Lower leg skin (tissue), 4 donors: ENCODE results near the gene COG2. TPM values are rescaled to one million over a fixed set of nuclear protein-coding genes. Genes with fewer than 3 reads are reported as not detected.

Source experiments
- DNase-seq, 2 donors: peaks; one replicate each; pipeline ENCODE4 v3.0.0-alpha.2; 2019; ENCODE audit warnings: low spot score in 2 of 2
- H3K4me3 ChIP-seq: fragments of 200-600 bp; sonication (generic); 2 replicates; pipeline ENCODE4 v1.5.1; 2017; ENCODE audit warnings: mild to moderate bottlenecking, low read depth; ENCODE audit not compliant: poor library complexity, severe bottlenecking
- POLR2A ChIP-seq, 2 donors: fragments of 450-650 bp; IDR thresholded peaks; one replicate each; pipeline ENCODE4 v1.6.1; 2016 to 2017; ENCODE audit warnings: antibody characterized with exemption in 2 of 2, mild to moderate bottlenecking in 1 of 2, moderate library complexity in 1 of 2
- WGBS, 2 donors: methylation state at CpG; one replicate each; pipeline ENCODE4 v1.1.5; 2018; 5-methylcytosine and 5-hydroxymethylcytosine counted together
- intact Hi-C: fragments of 100-400 bp; cut with DNase I; formaldehyde crosslinking; loops from one replicate; pipeline ENCODE4 v1.15.0; 2023; ENCODE audit warnings: low total_unique reads
- total RNA-seq, 4 donors: library from RNA; depleted of rRNA; stranded (reverse); fragments of >200 nt; gene quantifications; one replicate each; pipeline ENCODE4 v1.1.0, GENCODE V29; 2016
- TF ChIP-seq, protein P1 (sequence below), 3 donors: fragments of 450-650 bp; IDR thresholded peaks; one replicate each; pipeline ENCODE4 v1.5.1; 2016; ENCODE audit warnings: antibody characterized with exemption in 3 of 3, mild to moderate bottlenecking in 3 of 3, moderate library complexity in 2 of 3

The COG2 gene
- total RNA-seq, 4 donors from 2014 or later = 16.9 to 25.4 (median 23.1) TPM

DNA sequence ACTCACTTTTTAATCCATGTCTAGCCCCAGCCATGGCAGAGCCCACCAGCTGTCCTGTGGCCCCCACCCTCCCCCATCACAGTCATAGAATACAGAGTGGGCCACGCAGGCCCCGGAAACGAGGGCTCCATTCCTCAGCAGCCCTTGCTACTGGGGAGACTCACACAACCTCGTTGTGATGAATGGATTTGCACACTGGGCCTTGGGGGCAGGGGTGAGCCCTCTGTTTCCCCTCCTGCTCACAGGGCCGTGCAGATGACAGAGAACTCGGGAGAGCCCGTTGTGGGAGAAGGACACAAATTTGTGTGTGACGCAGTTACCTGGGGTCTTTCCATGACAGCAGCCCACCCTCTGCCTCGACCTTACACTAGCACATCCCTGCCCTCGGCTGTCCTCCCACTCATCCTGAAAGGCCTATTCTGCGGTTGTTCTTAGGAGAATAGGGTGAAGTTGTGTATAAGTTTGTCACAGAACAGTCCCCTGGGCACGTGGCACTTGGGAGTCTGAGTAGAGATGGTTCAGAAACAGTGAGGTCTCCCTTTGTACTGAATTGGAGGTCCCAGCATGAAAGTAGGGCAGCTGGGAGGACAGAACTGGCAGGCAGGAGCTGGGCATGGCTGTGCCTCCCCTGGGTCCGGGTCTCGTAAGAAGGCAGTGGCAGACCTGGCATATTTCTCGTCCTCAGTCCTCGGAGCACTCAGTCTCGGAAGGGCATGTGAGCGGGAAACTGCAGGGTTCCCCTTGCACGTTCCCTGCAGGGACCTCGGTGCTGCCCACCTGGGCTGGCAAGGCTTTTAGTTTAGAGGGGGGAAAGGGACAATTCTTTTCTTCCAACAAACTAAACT is 64.8 kb downstream of the COG2 start:
- H3K4me3 ChIP-seq = no peak overlapping the region
- no peak for DNase-seq
- intact Hi-C loops = no loop called here
- 89 to 91% methylated on average over 20 of the region's 20 CpGs for WGBS, 2 donors
- no peak for TF ChIP-seq POLR2A (IDR thresholded peaks at IDR 0.05)
- TF ChIP-seq, protein P1, sequence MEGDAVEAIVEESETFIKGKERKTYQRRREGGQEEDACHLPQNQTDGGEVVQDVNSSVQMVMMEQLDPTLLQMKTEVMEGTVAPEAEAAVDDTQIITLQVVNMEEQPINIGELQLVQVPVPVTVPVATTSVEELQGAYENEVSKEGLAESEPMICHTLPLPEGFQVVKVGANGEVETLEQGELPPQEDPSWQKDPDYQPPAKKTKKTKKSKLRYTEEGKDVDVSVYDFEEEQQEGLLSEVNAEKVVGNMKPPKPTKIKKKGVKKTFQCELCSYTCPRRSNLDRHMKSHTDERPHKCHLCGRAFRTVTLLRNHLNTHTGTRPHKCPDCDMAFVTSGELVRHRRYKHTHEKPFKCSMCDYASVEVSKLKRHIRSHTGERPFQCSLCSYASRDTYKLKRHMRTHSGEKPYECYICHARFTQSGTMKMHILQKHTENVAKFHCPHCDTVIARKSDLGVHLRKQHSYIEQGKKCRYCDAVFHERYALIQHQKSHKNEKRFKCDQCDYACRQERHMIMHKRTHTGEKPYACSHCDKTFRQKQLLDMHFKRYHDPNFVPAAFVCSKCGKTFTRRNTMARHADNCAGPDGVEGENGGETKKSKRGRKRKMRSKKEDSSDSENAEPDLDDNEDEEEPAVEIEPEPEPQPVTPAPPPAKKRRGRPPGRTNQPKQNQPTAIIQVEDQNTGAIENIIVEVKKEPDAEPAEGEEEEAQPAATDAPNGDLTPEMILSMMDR (IDR thresholded peaks at IDR 0.05) = no peak

DNA sequence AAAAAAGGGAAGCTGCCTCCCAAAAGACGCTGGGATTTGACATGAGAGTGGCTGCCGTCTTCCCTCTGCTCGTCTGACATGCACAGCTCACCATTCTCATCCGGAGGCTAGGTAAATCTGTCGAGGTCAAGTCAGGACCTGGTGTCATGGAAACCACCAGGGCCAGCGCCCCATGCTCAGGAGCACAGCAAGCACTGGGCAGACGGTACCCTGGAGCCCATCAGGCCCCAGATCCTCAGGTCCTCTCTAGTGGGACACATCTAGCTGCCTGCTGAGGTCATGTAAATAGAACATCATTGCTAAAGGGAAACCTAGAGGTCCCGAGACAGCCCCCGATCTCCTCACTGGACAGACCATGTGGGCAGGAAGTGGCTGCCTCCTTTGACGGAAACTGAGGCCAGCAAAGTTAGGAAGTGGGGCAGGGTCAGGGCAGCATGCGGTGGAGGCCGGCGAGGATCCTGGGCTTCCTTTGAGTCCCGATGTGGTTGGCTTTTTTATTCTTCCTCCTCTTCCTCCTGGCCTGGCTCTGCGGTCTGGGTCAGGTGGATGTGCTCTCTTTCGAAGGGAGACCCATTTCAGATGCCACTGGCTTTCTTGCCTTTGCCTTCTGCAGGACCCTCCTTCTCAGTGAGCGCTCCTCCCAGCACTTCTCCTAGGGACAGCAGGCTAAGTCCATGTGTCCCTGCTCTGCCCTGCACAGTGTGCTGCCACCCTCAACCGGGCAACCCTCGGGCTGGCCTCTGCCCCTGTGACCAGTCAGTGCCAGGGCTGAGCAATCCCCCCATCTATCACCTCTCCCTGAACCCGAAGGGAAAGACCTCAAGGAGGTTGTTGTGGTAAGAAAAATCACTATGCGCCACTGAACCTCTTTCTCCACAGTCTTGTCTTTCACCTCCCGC is 65.7 kb downstream of the COG2 start:
- no peak for TF ChIP-seq POLR2A (IDR thresholded peaks at IDR 0.05)
- TF ChIP-seq, protein P1 (IDR thresholded peaks at IDR 0.05) = no peak
- intact Hi-C loops = no loop called here
- no peak overlapping the region for H3K4me3 ChIP-seq
- 70 to 75% methylated on average over 21 to 22 of the region's 22 CpGs for WGBS, 2 donors
- DNase-seq = no peak

DNA sequence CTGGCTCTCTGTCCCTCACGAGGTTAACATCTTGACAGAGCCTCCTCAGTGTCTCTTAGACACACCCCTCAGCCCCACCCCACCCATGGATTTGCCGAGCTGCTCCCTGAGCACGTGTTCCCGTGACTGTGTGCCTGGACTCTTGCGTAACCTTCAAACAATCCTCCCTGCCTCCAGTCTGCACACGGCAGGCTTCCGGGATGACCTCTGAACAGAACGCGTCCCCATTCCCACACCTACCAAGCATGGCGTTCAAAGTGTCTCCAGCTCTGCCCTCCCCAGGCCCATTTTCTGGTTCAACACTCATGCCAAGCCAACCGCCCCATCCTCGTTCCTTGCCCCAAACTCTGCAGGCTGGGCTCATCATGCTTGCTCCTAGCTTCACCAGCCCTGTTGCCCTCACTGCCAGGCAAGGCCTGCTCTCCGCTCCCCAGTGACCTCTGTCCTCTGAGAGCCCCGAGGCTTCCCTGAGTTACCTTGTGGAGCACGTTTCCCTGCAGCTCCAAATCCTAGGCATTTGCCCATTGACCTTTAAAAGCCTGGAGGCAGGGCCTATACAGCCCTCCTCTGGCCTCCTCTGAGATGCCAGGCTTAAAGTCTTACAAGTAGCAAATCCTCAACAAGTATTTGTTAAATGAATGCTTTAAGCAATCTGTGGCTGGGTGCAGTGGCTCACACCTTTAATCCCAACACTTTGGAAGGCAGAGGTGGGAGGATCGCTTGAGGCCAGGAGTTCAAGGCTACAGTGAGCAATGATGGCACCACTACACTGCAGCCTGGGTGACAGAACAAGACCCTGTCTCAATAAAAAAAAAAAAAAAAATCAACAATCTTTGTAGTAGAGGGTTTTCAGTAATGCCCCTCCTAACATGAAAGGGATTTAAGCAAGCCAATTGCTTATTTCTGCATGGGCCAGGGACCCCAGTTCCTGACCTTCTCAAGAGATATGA is 66.6 kb downstream of the COG2 start:
- intact Hi-C loops = no loop called here
- DNase-seq = peak in 1 of 2 donors; percentile 47
- no peak overlapping the region for H3K4me3 ChIP-seq
- WGBS, 2 donors = 58 to 74% methylated on average over 16 of the region's 16 CpGs
- no peak for TF ChIP-seq POLR2A (IDR thresholded peaks at IDR 0.05)
- TF ChIP-seq, protein P1 (IDR thresholded peaks at IDR 0.05) = no peak

DNA sequence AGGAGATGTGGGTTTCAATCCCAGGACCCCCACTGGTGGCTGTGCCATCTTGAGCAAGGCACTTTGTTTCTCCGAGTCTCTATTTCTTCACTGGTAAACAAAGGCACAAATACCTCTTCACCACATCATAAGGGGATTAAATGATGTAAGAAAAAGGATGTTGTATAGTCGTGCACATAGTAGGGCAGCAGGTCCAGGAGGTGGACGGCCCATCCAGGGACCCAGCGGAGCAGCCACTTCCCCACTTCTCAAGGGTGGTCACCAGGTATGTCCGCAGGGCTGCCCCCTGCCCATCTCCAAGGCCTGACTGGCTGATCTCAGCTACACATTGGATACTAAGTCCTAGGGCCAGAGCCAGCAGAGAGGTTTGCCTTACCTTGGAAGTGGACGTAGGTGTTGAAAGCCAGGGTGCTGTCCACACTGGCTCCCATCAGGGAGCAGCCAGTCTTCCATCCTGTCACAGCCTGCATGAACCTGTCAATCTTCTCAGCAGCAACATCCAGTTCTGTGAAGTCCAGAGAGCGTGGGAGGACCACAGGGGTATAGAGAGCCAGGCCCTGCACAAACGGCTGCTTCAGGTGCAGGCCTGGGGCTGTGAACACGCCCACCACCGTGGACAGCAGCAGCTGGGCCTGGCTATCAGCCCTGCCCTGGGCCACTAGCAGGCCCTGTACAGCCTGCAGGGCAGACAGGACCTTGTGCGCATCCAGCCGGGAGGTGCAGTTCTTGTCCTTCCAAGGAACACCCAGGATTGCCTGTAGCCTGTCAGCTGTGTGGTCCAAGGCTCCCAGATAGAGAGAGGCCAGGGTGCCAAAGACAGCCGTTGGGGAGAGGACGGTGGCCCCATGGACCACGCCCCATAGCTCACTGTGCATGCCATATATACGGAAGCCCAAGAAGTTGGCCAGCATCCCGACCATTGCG is 67.6 kb downstream of the COG2 start:
- no peak overlapping the region for H3K4me3 ChIP-seq
- WGBS, 2 donors = 69 to 79% methylated on average over 9 to 18 of the region's 18 CpGs
- TF ChIP-seq, protein P1 (IDR thresholded peaks at IDR 0.05) = no peak
- TF ChIP-seq POLR2A (IDR thresholded peaks at IDR 0.05) = no peak
- DNase-seq = no peak
- intact Hi-C loops = no loop called here
